GM12891 (cell line): ENCODE data around the gene AMN1. TPM values are rescaled to one million over a fixed set of nuclear protein-coding genes. Genes with fewer than 3 reads are reported as not detected.
"Not testable (repeated sequence)": the region's sequence is repeated elsewhere in the genome, so short reads cannot be mapped to it uniquely, and the experiment has no call there.

Source experiments
- DNase-seq: peaks from one replicate; pipeline ENCODE4 v3.0.0; 2011; ENCODE audit warnings: low spot score; ENCODE audit not compliant: insufficient read length
- FAIRE-seq: peaks from 2 replicates; lab custom pipeline; 2011; peaks lifted over from hg19 to GRCh38; lab: Jason Lieb, UNC
- PAX5 ChIP-seq: IDR thresholded peaks from 2 replicates; pipeline ENCODE4 v1.6.1; 2011; ENCODE audit warnings: low read length, moderate library complexity, mild to moderate bottlenecking; ENCODE audit not compliant: insufficient read depth, severe bottlenecking
- POLR2A ChIP-seq: IDR thresholded peaks from 2 replicates; pipeline ENCODE4 v1.6.1; 2011; ENCODE audit warnings: low read depth, low read length, control low read depth
- POLR2AphosphoS5 ChIP-seq: IDR thresholded peaks from 2 replicates; pipeline ENCODE4 v1.6.1; 2011; ENCODE audit warnings: low read depth, low read length, control low read depth
- POU2F2 ChIP-seq: IDR thresholded peaks from 2 replicates; pipeline ENCODE4 v1.6.1; 2011; ENCODE audit warnings: low read depth, mild to moderate bottlenecking, control low read depth, low read length, moderate library complexity
- SPI1 ChIP-seq: IDR thresholded peaks from 2 replicates; pipeline ENCODE4 v1.6.1; 2011; ENCODE audit warnings: low read depth, low read length, control low read depth
- TAF1 ChIP-seq: IDR thresholded peaks from 2 replicates; pipeline ENCODE4 v1.6.1; 2011; ENCODE audit warnings: low read depth, low read length, control low read depth
- polyA plus RNA-seq: library from polyadenylated mRNA; unstranded; fragments of >200 nt; gene quantifications from one replicate; pipeline ENCODE4 v1.2.1, GENCODE V29; 2012; ENCODE audit warnings: low read depth, missing spikeins, inconsistent platforms; ENCODE audit not compliant: missing spikeins

Gene AMN1
- polyA plus RNA-seq, result 3.4 TPM

DNA sequence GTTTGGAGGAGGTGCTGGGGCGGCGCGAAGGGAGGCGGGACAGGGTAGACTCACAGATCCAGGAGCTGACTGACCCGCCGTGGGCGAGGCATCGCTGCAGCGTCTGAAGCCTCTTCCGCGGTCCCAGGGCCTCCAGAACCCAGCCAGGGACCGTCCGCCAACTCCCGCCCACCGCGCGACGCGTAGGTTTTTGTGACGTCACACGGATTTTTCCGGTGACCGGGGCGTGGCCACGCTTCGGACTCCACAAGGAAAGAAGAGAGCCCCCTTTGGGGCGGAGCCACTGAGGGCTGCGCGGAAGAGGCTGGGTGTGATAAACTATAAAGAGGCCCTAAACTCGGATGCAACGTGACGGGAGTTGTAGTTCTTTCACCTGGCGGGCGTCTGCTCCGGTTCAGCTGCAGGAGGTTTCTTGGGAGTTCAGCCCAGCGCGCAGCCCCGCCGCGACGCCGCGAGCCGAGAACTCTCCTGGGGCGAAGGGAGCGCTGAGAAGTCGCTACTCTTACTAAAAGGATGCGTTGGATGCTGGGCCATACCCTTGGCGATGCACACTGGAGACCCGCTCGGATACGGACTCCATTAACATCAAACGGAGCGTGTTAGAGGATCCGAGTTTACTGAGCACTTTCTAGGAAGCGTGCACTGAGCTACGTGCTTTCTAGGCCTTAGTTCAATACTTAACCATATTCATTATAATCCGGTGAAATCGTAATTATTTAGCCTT lies at the start of gene AMN1:
Gene AMN1 (minus strand): TSS at position 105 of the 724 bp plus-strand sequence. CDS start 13 bp downstream, at position 92.
- TF ChIP-seq POU2F2, result no peak; the same call in 1 of the 2 replicates
- peak; percentile 68; the same call in 1 of the 2 replicates for TF ChIP-seq POLR2AphosphoS5
- TF ChIP-seq SPI1, result no peak
- peak; percentile 77 for TF ChIP-seq POLR2A
- peak; percentile 63 for TF ChIP-seq PAX5
- no peak; the same call in 1 of the 2 replicates for TF ChIP-seq TAF1
- DNase-seq, result peak; percentile 89
- peak; percentile 88 for FAIRE-seq

DNA sequence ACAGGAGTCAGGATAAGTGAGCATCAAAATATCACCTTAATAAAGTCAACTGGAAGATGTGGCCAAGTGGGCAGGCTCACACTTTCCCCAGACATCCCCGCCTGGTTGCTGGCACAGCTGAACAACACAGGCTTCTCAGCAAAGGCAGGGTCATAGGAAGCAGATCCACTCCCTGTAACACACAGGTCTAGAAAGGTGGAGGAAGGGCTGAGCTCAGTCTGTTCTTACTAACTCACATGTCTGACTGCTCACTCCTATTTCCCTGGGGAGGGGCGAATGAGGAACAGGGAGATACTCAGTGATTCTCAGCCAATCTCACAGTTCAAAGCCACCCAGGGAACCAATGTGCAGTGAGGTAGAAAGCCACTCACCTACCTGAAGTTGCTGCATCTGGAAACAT lies 45.0 kb upstream of the AMN1 start:
- FAIRE-seq, result peak; percentile 57

DNA sequence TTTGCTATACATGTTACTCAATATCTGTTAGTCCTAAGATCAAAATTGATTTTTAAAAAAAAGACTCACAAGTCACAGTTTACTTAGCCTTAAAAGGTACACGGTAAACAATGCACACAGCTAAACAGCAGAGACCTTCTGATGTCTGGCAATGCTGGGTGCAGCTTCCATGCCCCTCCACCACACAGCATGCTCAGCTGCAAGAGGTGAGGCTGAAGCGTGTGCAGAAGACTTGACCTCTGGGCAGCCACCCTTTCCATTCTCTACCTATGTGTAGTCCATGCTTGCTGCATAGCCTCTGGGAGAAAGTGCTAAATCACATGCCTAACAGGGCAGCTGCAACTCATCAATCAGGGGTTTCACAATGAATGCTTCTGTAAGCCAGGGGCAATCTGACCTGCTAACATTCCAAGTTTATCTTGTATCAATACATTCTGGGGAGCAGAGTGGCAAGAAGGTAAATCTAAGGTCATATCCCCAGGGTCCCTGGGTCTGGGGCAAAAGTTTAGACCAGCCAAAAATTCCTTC lies 44.5 kb upstream of the AMN1 start:
- no peak for DNase-seq
- FAIRE-seq, result peak; percentile 85
- TF ChIP-seq POLR2AphosphoS5, result no peak
- TF ChIP-seq SPI1, result no peak
- TF ChIP-seq TAF1, result no peak
- TF ChIP-seq POU2F2, result no peak

More for the DNA sequence above, 45.0 kb upstream of the AMN1 start:
- DNase-seq, result no peak
- TF ChIP-seq POLR2A, result no peak
- TF ChIP-seq POLR2AphosphoS5, result no peak
- peak; percentile 77 for TF ChIP-seq SPI1

DNA sequence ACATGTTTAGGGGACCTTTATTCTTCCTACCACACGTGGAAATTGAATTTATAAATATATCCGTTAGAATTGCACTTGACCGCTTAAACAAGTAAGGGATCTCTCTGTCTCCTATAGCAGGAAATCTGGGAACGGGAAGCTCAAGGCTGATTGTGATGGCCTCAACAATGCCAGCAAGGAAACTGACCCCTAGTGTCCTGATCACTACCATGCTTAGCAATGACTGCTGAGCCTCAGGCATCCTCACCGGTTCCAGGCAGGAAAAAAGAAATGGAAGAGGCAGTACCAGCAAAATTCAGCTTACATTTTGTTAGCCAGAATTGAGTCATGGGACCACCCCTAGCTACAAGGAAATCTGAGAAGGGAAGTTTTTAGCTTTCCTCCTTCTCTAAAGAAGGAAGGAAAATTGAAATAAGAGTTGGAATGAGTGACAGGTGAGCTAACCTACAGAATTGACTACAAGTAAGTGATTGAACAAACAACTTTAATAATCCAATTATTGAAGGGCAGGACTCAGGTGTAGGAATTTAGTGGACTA lies 43.9 kb upstream of the AMN1 start:
- DNase-seq (no peak), FAIRE-seq (no peak)
- TF ChIP-seq POLR2A (no peak), TAF1 (no peak), SPI1 (no peak), POU2F2 (no peak), PAX5 (no peak), POLR2AphosphoS5 (no peak)

DNA sequence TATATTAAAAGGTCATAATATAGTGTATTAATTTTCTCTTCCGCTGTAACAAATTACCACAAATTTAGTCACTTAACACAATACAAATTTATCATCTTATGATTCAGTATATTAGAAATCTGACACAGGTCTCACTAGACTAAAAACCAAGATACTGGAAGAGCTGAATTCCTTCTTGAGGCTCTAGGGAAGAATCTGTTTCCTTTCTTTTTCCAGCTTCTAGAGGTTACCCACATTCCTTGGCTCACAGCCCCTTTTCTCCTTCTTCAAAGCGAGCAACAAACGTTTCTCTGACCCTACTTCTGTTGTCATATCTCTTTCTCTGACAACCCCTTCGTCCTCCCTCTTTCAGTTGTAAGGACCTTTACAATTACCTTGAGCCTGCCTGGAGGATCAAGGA lies 43.4 kb upstream of the AMN1 start:
- TF ChIP-seq POU2F2 (no peak), POLR2AphosphoS5 (no peak), TAF1 (no peak), SPI1 (no peak), POLR2A (no peak), PAX5 (no peak)
- DNase-seq (no peak), FAIRE-seq (no peak)

DNA sequence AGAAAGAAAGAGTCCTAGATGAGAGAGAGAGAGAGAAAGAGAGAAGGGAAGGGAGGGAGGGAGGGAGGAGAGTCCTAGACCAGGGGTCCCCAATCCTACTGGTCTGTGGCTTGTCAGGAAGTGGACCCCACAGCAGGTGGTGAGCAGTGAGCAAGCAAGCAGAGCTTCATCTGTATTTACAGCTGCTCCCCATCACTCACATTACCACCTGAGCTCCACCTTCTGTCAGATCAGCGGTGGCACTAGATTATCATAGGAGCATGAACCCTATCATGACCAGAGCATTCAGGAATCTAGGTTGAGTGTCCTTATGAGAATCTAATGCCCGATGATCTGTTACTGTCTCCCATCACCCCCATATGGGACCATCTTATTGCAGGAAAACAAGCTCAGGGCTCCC lies 39.2 kb upstream of the AMN1 start:
- DNase-seq (no peak), FAIRE-seq (no peak)
- TF ChIP-seq POLR2AphosphoS5 (no peak), POU2F2 (no peak), TAF1 (no peak), PAX5 (no peak)

DNA sequence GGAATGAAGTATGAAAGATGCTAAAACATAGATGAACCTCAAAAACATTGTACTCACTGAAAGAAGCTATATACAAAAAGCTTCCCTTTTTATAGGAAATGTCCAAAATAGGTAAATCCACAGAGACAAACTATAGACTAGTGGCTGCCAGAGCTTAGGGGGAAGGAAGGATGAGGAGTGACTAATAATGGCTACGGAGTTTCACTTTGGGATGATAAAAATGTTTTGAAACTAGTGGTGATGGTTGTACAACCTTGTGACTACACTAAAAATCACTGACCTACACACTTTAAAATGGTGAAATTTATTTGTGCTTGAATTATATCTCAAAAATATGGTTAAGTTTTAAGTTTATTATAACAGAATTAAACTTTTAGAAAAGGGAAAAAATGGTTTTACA lies 37.1 kb upstream of the AMN1 start:
- TF ChIP-seq POU2F2, result no peak
- TF ChIP-seq POLR2AphosphoS5, result no peak
- no peak for TF ChIP-seq TAF1
- no peak for TF ChIP-seq PAX5
- FAIRE-seq (no peak), DNase-seq (no peak)

DNA sequence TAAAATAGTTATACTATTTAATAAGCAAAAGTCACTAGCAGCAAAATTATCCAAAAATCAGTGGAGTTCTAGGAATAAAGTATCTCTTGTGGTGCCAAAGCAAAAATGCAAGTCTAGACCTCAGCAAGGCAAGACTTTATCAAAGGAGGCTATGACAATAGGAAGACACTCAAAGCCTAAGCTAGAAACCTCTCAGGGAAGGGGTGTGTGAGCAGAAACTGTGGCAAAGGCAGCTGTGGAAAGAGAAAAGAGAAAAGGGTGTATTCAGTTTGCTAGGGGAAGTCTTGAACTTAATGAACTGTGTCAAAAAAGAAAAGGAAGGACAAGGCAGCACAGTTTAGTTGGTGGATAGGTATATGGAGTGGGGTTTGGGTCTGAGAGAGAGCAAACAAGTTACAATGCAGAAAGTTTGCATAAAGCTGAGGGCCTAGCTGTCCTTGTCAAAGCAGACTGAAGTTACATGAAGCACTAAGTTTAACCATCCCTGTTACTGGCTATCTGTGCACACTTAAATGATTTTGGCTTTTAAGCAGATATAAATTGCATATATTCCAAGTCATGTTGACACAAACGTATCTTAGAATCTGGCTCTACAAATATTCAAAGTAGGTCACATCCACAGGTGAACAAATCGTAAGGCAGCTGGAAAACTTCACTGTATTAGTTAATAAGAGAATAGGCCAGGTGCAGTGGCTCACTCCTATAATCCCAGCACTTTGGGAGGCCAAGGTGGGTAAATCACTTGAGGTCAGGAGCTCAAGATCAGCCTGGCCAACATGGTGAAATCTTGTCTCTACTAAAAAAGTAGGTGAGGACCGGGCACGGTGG lies 31.0 kb upstream of the AMN1 start:
- TF ChIP-seq SPI1 (no peak), PAX5 (no peak), POU2F2 (no peak), POLR2A (no peak), POLR2AphosphoS5 (no peak), TAF1 (no peak)
- DNase-seq, result no peak
- peak; percentile 90 for FAIRE-seq

DNA sequence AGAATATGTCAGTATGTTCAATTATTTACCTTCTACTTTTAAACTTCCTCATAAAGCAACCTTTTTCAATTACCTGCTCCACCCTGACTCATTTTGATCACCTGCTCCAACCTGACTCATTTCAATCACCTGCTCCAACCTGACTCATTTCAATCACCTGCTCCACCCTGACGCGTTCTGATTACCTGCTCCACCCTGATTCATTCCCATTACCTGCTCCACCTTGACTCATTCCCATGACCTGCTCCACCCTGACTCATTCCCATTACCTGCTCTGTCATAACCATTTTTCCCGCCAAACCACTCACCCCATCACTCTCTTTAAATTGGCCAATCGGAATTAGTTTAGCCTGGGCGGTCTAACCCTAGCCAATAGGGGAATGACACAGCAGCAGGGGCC lies 29.5 kb upstream of the AMN1 start:
- peak; percentile 40 for FAIRE-seq
- not testable (repeated sequence) for DNase-seq

DNA sequence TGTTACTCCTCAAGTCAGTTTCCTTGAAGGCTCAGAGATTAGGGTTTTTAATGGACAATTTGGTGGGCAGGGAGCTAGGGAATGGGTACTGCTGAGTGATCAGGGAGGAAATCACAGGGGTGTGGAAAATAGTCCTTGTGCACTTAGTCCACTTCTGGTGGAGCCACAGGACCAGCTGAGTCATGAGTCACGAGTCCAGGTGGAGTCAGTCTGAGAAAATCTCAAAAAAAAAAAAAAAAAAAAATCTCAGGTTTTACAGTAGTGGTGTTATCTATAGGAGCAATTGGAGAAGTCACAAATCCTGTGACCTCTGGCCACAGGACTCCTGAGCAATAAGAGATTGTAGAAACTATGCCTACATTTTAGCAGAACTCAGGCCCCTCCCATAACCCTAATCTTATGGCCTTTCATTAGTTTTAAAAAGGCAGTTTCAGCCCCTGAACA lies 28.2 kb upstream of the AMN1 start:
- no peak for FAIRE-seq
- TF ChIP-seq POLR2A, result no peak
- TF ChIP-seq POU2F2, result no peak
- TF ChIP-seq POLR2AphosphoS5, result no peak
- no peak for TF ChIP-seq PAX5
- no peak for TF ChIP-seq TAF1
- TF ChIP-seq SPI1, result no peak
- DNase-seq, result no peak
